Epithelial cell of proximal tubule (primary cell): ENCODE measurements around the gene PDSS2. TPM values are rescaled to one million over a fixed set of nuclear protein-coding genes. Genes with fewer than 3 reads are reported as not detected.
A peak's percentile ranks its signal among the peaks of the same experiment; 100 is the strongest.

Experiments used
- DNase-seq: peaks from one replicate; pipeline ENCODE4 v3.0.0-alpha.2; 2011; ENCODE audit warnings: low read depth
- H3K4me3 ChIP-seq: 2 replicates; pipeline ENCODE4 v1.5.1; 2011; ENCODE audit warnings: low read depth, mild to moderate bottlenecking, low read length
- CTCF ChIP-seq: conservative IDR thresholded peaks from 2 replicates; pipeline ENCODE4 v1.5.1; 2012; ENCODE audit warnings: low read depth, mild to moderate bottlenecking, low read length
- total RNA-seq: library from RNA; depleted of rRNA; stranded (reverse); fragments of >200 nt; gene quantifications from 2 replicates; pipeline ENCODE4 v1.2.3, GENCODE V29; 2015

The PDSS2 gene
- total RNA-seq, 1 donor from 2014 or later = 7.4 TPM

- no peak for TF ChIP-seq CTCF
- DNase-seq = no peak
- H3K4me3 ChIP-seq = no peak overlapping the region
Measured at GRCh38 chr6:107156617-107157016, 302.7 kb downstream of the PDSS2 start.

GRCh38 chr6:107154801-107155160 is 304.6 kb downstream of the PDSS2 start:
- TF ChIP-seq CTCF = no peak
- DNase-seq = no peak

GRCh38 chr6:107154131-107154800 is 305.1 kb downstream of the PDSS2 start:
- TF ChIP-seq CTCF = no peak
- no peak for DNase-seq
- no peak overlapping the region for H3K4me3 ChIP-seq

More at GRCh38 chr6:107154801-107155160, 304.6 kb downstream of the PDSS2 start:
- H3K4me3 ChIP-seq = no peak overlapping the region

DNA sequence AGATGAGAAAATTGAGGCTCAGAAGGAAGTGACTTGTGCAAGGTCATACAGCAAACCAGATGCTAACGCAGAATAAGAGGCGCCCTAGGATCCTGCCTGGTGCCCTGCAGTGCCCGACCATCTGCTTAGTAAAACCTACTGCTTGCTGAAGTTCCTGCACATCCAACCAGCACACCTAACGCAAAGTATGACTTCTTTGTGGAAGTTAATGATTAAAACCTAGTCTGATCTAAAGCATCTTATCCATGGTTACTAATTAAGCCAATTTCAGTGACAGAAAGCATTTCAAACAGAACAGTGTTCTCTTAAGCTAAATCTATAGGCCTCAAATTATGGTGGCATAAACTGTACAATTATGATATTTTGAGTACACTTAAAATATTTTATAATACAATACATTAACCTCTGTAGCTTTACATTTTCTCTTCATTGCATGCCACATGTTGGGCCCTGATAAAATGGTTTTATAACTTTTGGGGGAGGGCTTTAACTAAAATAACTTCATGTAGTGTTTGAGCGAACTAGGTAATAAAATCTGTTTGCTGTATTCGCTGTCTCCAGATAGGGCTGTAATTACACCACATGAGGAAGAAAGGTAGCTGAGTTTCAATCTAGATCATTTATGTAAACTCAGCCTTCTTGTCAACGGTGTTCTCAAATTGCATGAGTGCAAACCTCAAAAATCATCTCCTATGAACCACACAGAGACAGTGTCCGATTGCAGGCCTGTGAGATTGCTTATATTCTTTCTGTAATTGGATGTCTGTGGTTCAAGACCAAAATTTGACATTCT is 306.5 kb downstream of the PDSS2 start:
- no peak overlapping the region for H3K4me3 ChIP-seq
- no peak for TF ChIP-seq CTCF
- DNase-seq = peak; percentile 38

DNA sequence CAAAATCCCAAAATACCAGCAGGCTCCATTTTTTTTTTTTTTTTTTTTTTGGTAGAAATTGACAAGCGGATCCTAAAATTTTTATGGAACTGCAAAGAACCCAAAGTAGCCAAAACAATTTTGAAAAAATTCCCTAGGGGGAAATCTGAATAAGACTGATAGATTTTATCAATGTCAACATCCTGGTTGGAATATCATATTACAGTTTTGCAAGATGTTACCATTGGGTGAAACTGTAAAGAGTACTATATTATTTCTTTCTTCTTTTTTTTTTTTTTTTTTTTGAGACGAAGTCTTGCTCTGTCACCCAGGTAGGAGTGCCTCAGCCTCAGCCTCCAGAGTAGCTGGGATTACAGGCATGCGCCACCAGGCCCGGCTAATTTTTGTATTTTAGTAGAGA is 314.7 kb downstream of the PDSS2 start:
- H3K4me3 ChIP-seq = no peak overlapping the region
- no peak for TF ChIP-seq CTCF
- DNase-seq = no peak

DNA sequence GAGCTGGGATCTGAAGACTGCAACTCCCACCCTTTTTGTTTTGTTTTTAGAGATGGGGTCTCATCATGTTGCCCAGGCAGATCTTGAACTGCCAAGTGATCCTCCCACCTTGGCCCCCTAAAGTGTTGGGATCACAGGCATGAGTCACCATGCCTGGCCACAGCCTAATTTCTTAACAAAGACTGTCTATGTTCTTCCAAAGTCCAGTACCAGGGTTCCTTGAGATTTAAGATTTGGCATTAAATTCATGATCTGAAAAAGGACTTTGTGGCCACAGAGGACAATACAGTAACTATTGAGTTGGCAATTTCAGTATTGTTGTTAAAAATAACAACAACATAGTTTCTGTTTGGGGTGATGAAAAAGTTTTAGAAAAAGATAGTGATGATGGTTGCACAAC is 315.4 kb downstream of the PDSS2 start:
- DNase-seq = no peak
- no peak for TF ChIP-seq CTCF
- no peak overlapping the region for H3K4me3 ChIP-seq
